Kidney epithelial cell (primary cell): Measurements from ENCODE around the gene APBB2. TPM values are rescaled to one million over a fixed set of nuclear protein-coding genes. Genes with fewer than 3 reads are reported as not detected.

Source experiments
- DNase-seq: peaks from one replicate; pipeline ENCODE4 v3.0.0-alpha.2; 2010; ENCODE audit warnings: low read depth
- H3K27me3 ChIP-seq: 2 replicates; pipeline ENCODE4 v1.6.0; 2011; ENCODE audit warnings: low read length; ENCODE audit not compliant: control insufficient read depth, insufficient read depth
- H3K36me3 ChIP-seq: 2 replicates; pipeline ENCODE4 v1.5.1; 2011; ENCODE audit warnings: low read length; ENCODE audit not compliant: control insufficient read depth, insufficient read depth
- H3K4me3 ChIP-seq: 2 replicates; pipeline ENCODE4 v1.5.1; 2011; ENCODE audit warnings: low read depth, mild to moderate bottlenecking, control low read depth, low read length
- CTCF ChIP-seq: IDR thresholded peaks from 2 replicates; pipeline ENCODE4 v1.5.1; 2011; ENCODE audit warnings: mild to moderate bottlenecking, moderate library complexity, low read length, control low read depth, inconsistent platforms; ENCODE audit not compliant: insufficient read depth, poor library complexity, severe bottlenecking
- total RNA-seq: library from RNA; depleted of rRNA; stranded (reverse); fragments of >200 nt; gene quantifications from 2 replicates; pipeline ENCODE4 v1.2.3, GENCODE V29; 2015

APBB2 gene
- total RNA-seq, 1 donor from 2014 or later = 52.0 TPM

GRCh38 chr4:41136456-41136855 lies 77.9 kb downstream of the APBB2 start:
- DNase-seq = no peak
- no peaks in the 10 kb centered on the region for H3K36me3 ChIP-seq
- H3K4me3 ChIP-seq = no peak overlapping the region
- no peaks in the 10 kb centered on the region for H3K27me3 ChIP-seq
- no peak for TF ChIP-seq CTCF

- H3K36me3 ChIP-seq = no peaks in the 10 kb centered on the region
- no peak for TF ChIP-seq CTCF
- DNase-seq = no peak
- no peaks in the 10 kb centered on the region for H3K27me3 ChIP-seq
- no peak overlapping the region for H3K4me3 ChIP-seq
Observed at GRCh38 chr4:41135801-41136200, 78.5 kb downstream of the APBB2 start.

GRCh38 chr4:41134581-41134980 lies 79.8 kb downstream of the APBB2 start:
- H3K36me3 ChIP-seq = no peaks in the 10 kb centered on the region
- TF ChIP-seq CTCF = no peak
- H3K27me3 ChIP-seq = no peaks in the 10 kb centered on the region
- DNase-seq = no peak
- no peak overlapping the region for H3K4me3 ChIP-seq

- no peak for DNase-seq
- Histone ChIP-seq H3K36me3 (no peaks in the 10 kb centered on the region), H3K4me3 (no peak overlapping the region), H3K27me3 (no peaks in the 10 kb centered on the region)
- TF ChIP-seq CTCF = no peak
Observed at GRCh38 chr4:41133454-41134018, 80.8 kb downstream of the APBB2 start.

- no peak for DNase-seq
- H3K4me3 ChIP-seq = no peak overlapping the region
- H3K36me3 ChIP-seq = no peaks in the 10 kb centered on the region
- no peaks in the 10 kb centered on the region for H3K27me3 ChIP-seq
- TF ChIP-seq CTCF = no peak
Observed at GRCh38 chr4:41132055-41132683, 82.2 kb downstream of the APBB2 start.

- no peaks in the 10 kb centered on the region for H3K36me3 ChIP-seq
- H3K4me3 ChIP-seq = no peak overlapping the region
- no peaks in the 10 kb centered on the region for H3K27me3 ChIP-seq
- DNase-seq = no peak
- no peak for TF ChIP-seq CTCF
Observed at GRCh38 chr4:41129936-41130440, 84.4 kb downstream of the APBB2 start.
